ENCODE measurements around the gene SLC22A14. TPM values are rescaled to one million over a fixed set of nuclear protein-coding genes. Genes with fewer than 3 reads are reported as not detected.
"Not testable (repeated sequence)": the region's sequence is repeated elsewhere in the genome, so short reads cannot be mapped to it uniquely, and the experiment has no call there.

The SLC22A14 gene
- total RNA-seq, 1 experiment from 2014 or later = 0.22 TPM

DNA sequence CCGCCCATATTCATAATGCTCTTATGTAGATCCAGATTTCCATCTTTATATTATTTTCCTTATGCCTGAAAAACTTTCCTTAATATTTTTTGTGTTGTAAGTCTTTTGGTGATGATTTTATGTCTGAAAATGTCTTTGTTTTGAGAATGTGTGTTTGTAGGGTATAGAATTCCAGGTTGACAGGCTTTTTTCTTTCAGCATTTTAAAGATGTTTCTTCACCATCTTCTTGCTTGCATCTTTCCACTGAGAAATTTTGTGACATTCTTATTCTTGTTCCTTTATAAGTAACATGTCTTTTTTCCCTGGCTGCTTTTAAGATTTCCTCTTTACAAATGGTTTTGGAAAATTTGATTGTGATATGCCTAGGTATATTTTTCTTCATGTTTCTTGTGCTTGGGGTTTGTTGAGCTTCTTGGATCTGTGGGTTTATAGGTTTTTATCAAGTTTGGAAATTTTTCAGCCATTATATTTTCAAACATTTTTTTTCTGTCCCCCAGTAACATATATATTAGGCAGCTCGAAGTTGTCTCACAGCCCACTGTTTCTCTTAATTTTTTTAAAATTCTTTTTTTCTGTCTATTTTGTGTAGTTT is 43.6 kb upstream of the SLC22A14 start:
- no peak overlapping the region for H3K27ac ChIP-seq (ENCODE audit: low read depth, low read length)
- H2AFZ ChIP-seq (ENCODE audit: low read depth, low read length, poor library complexity, severe bottlenecking) = no peak overlapping the region
- H3K79me2 ChIP-seq (ENCODE audit: insufficient read depth, low read length) = peaks cover 4% of the 10 kb centered on the region
- ChIA-PET RAD21 (ENCODE audit: low non-redundant PET in 1 of 2, low total read pairs in 2 of 2, uncharacterized antibody in 2 of 2, unreplicated experiment in 2 of 2) (no interaction called here), POLR2A (no interaction called here), CTCF (no interaction called here)
- H3K9me2 ChIP-seq (ENCODE audit: insufficient read depth) = no peaks in the 10 kb centered on the region
- no peak overlapping the region for H3K9ac ChIP-seq (ENCODE audit: low read length)
- no peaks in the 10 kb centered on the region for H3K9me3 ChIP-seq (ENCODE audit: control insufficient read depth in 1 of 2, insufficient read depth in 1 of 2, low read depth in 1 of 2, low read length in 2 of 2)
- no TSS peak for BruUV-seq (replicated peaks)
- H3K27me3 ChIP-seq (ENCODE audit: insufficient read depth, low read length) = no peaks in the 10 kb centered on the region
- H4K20me1 ChIP-seq (ENCODE audit: insufficient read depth) = no peaks in the 10 kb centered on the region
- TF ChIP-seq TCF7L2 (IDR thresholded peaks at IDR 0.05; ENCODE audit: borderline replicate concordance, extremely low read depth, insufficient read depth, insufficient read length) (no peak), YY1 (IDR thresholded peaks at IDR 0.05; ENCODE audit: extremely low read depth, insufficient replicate concordance, low read depth, low read length) (no peak), CEBPB (IDR thresholded peaks at IDR 0.05; ENCODE audit: low read depth) (no peak), POLR2AphosphoS5 (IDR thresholded peaks at IDR 0.05; ENCODE audit: low read depth, low read length) (no peak)
- TF ChIP-seq, protein P1, sequence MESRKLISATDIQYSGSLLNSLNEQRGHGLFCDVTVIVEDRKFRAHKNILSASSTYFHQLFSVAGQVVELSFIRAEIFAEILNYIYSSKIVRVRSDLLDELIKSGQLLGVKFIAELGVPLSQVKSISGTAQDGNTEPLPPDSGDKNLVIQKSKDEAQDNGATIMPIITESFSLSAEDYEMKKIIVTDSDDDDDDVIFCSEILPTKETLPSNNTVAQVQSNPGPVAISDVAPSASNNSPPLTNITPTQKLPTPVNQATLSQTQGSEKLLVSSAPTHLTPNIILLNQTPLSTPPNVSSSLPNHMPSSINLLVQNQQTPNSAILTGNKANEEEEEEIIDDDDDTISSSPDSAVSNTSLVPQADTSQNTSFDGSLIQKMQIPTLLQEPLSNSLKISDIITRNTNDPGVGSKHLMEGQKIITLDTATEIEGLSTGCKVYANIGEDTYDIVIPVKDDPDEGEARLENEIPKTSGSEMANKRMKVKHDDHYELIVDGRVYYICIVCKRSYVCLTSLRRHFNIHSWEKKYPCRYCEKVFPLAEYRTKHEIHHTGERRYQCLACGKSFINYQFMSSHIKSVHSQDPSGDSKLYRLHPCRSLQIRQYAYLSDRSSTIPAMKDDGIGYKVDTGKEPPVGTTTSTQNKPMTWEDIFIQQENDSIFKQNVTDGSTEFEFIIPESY (IDR thresholded peaks at IDR 0.05; ENCODE audit: extremely low read depth, insufficient replicate concordance, low read length) = no peak
- DNase-seq (ENCODE audit: low read depth, low spot score) = no peak
- no peak overlapping the region for H3K4me2 ChIP-seq (ENCODE audit: low read length)
- peaks cover 3 to 6% of the 10 kb centered on the region in 2 experiments; a peak in 1 of 4 replicates for H3K36me3 ChIP-seq (ENCODE audit: control insufficient read depth in 1 of 2, insufficient read depth in 2 of 2, low read length in 2 of 2)
- no peak overlapping the region for H3K4me3 ChIP-seq (replicated peaks in 1 of 2; ENCODE audit: low read depth in 1 of 2, low read length in 2 of 2)
- intact Hi-C loops (cut with micrococcal nuclease) = no loop called here
- no peak for ATAC-seq
- no peaks in the 10 kb centered on the region for H3K4me1 ChIP-seq (ENCODE audit: control insufficient read depth in 1 of 2, insufficient read depth in 2 of 2, low read length in 2 of 2)

DNA sequence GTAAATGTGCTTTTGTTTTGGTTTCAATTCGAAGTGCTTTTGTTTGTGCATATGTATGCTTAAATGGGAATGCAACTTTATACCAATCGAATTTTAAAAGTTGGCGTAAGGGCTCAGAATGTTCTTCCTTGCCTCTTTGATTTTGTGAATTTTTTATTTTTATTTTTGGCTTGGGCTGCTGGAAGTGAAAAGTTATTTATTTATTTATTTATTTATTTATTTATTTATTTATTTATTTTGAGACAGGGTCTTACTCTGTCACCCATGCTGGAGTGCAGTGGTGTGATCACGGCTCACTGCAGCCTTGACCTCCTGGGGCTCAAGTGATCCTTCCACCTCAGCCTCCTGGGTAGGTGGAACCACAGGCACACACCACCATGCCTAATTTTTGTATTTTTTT is 39.3 kb upstream of the SLC22A14 start:
- ATAC-seq; H3K4me3 ChIP-seq (replicated peaks in 1 of 2; ENCODE audit: low read depth in 1 of 2, low read length in 2 of 2); H3K9me2 ChIP-seq (ENCODE audit: insufficient read depth); intact Hi-C loops (cut with micrococcal nuclease); POLR2A ChIA-PET; H3K4me1 ChIP-seq (ENCODE audit: control insufficient read depth in 1 of 2, insufficient read depth in 2 of 2, low read length in 2 of 2); CTCF ChIA-PET; H3K4me2 ChIP-seq (ENCODE audit: low read length); RAD21 ChIA-PET (ENCODE audit: low non-redundant PET in 1 of 2, low total read pairs in 2 of 2, uncharacterized antibody in 2 of 2, unreplicated experiment in 2 of 2); H3K9ac ChIP-seq (ENCODE audit: low read length); H4K20me1 ChIP-seq (ENCODE audit: insufficient read depth); H2AFZ ChIP-seq (ENCODE audit: low read depth, low read length, poor library complexity, severe bottlenecking); DNase-seq (ENCODE audit: low read depth, low spot score); BruUV-seq (replicated peaks); H3K27ac ChIP-seq (ENCODE audit: low read depth, low read length); H3K79me2 ChIP-seq (ENCODE audit: insufficient read depth, low read length); H3K27me3 ChIP-seq (ENCODE audit: insufficient read depth, low read length); H3K9me3 ChIP-seq (ENCODE audit: control insufficient read depth in 1 of 2, insufficient read depth in 1 of 2, low read depth in 1 of 2, low read length in 2 of 2): not testable (repeated sequence)
- peaks cover 2 to 11% of the 10 kb centered on the region in 2 experiments; a peak in 1 of 4 replicates for H3K36me3 ChIP-seq (ENCODE audit: control insufficient read depth in 1 of 2, insufficient read depth in 2 of 2, low read length in 2 of 2)
